Keratinocyte (primary cell): ENCODE results near the gene CAPZB. TPM values are rescaled to one million over a fixed set of nuclear protein-coding genes. Genes with fewer than 3 reads are reported as not detected.

ENCODE experiments used
- DNase-seq: peaks from one replicate; pipeline ENCODE4 v3.0.0-alpha.2; 2011; ENCODE audit warnings: low read depth, missing footprints, low spot score
- FAIRE-seq: peaks from 2 replicates; lab custom pipeline; 2011; peaks lifted over from hg19 to GRCh38; lab: Jason Lieb, UNC
- H2AFZ ChIP-seq: 2 replicates; pipeline ENCODE4 v1.6.0; 2012; ENCODE audit warnings: low read length, control low read depth, inconsistent platforms; ENCODE audit not compliant: control insufficient read depth
- H3K27ac ChIP-seq: 2 replicates; pipeline ENCODE4 v1.5.1; 2011; ENCODE audit warnings: low read length; ENCODE audit not compliant: control insufficient read depth, insufficient read depth
- H3K27me3 ChIP-seq: 3 replicates; pipeline ENCODE4 v1.6.0; 2011; ENCODE audit warnings: low read length; ENCODE audit not compliant: control insufficient read depth, insufficient read depth; ENCODE audit errors: extremely low read depth
- H3K36me3 ChIP-seq, 2 experiments: 2 replicates in 1 of 2; 3 replicates in 1 of 2; pipeline ENCODE4 v1.5.1; 2011; ENCODE audit warnings: low read length in 2 of 2, mild to moderate bottlenecking in 1 of 2; ENCODE audit not compliant: control insufficient read depth in 2 of 2, insufficient read depth in 2 of 2; ENCODE audit errors: extremely low read depth in 1 of 2
- H3K4me1 ChIP-seq: 3 replicates; pipeline ENCODE4 v1.5.1; 2011; ENCODE audit warnings: low read length; ENCODE audit not compliant: control insufficient read depth, insufficient read depth; ENCODE audit errors: extremely low read depth
- H3K4me2 ChIP-seq: 3 replicates; pipeline ENCODE4 v1.6.0; 2011; ENCODE audit warnings: low read depth, low read length; ENCODE audit not compliant: control insufficient read depth, insufficient read depth; ENCODE audit errors: extremely low read depth
- H3K4me3 ChIP-seq, 3 experiments: fragments of 200-600 bp in 1 of 3; sonication (generic) in 1 of 3; 2 replicates in 2 of 3; 3 replicates in 1 of 3; pipeline ENCODE4 v1.5.1; 2011 to 2016; ENCODE audit warnings: low read length in 3 of 3, mild to moderate bottlenecking in 3 of 3, control low read depth in 2 of 3, inconsistent platforms in 1 of 3, low read depth in 1 of 3, mixed read lengths in 1 of 3, mixed run types in 1 of 3, moderate library complexity in 1 of 3; ENCODE audit not compliant: control insufficient read depth in 2 of 3, insufficient read depth in 2 of 3; ENCODE audit errors: extremely low read depth in 1 of 3
- H3K79me2 ChIP-seq: 2 replicates; pipeline ENCODE4 v1.6.0; 2012; ENCODE audit warnings: low read length; ENCODE audit not compliant: control insufficient read depth, insufficient read depth
- H3K9ac ChIP-seq: 3 replicates; pipeline ENCODE4 v1.6.0; 2011; ENCODE audit warnings: low read length; ENCODE audit not compliant: control insufficient read depth, insufficient read depth; ENCODE audit errors: extremely low read depth
- H3K9me1 ChIP-seq: 3 replicates; pipeline ENCODE4 v1.6.0; 2011; ENCODE audit warnings: low read length; ENCODE audit not compliant: control insufficient read depth, insufficient read depth; ENCODE audit errors: extremely low read depth
- H3K9me3 ChIP-seq: 2 replicates; pipeline ENCODE4 v1.5.1; 2012; ENCODE audit warnings: low read depth, low read length; ENCODE audit not compliant: control insufficient read depth
- H4K20me1 ChIP-seq: 3 replicates; pipeline ENCODE4 v1.6.0; 2011; ENCODE audit warnings: low read length; ENCODE audit not compliant: control insufficient read depth, insufficient read depth; ENCODE audit errors: extremely low read depth
- EZH2 ChIP-seq: IDR thresholded peaks from one replicate; pipeline ENCODE4 v1.6.1; 2012; ENCODE audit warnings: inconsistent platforms, mild to moderate bottlenecking, low read length, moderate library complexity
- dilution Hi-C: fragments of 300-500 bp; cut with MboI; formaldehyde crosslinking; loops from one replicate; pipeline ENCODE4 v1.7.0; 2020; ENCODE audit warnings: low sequenced_read_pairs; ENCODE audit not compliant: extremely low pct_ligation_motif_present
- polyA plus RNA-seq, 5 experiments: library from polyadenylated mRNA; depleted of rRNA in 3 of 5; stranded (reverse) in 3 of 5; stranded (forward) in 1 of 5; unstranded in 1 of 5; fragments of >200 nt; gene quantifications; 1 replicate in 1 of 5; 2 replicates in 3 of 5; 3 replicates in 1 of 5; pipeline versions ENCODE4 v1.2.1 to v1.2.3, GENCODE V29; 2011 to 2012; ENCODE audit warnings: missing spikeins in 2 of 5, low read depth in 1 of 5, low replicate concordance in 1 of 5
- TF ChIP-seq, protein P1 (sequence below), 3 experiments: IDR thresholded peaks in 1 of 3; conservative IDR thresholded peaks in 1 of 3; optimal IDR thresholded peaks in 1 of 3; 2 replicates in 2 of 3; 3 replicates in 1 of 3; pipeline versions ENCODE3 to v1.5.1; 2011; ENCODE audit warnings: low read length in 3 of 3, mild to moderate bottlenecking in 3 of 3, moderate library complexity in 2 of 3, control low read depth in 1 of 3, inconsistent platforms in 1 of 3; ENCODE audit not compliant: insufficient read depth in 2 of 3; ENCODE audit errors: extremely low read depth in 1 of 3

The CAPZB gene
- polyA plus RNA-seq, 1 donor (not counting 4 experiments of a cell fraction or from before 2014, with no cell fraction given): 193 TPM

DNA sequence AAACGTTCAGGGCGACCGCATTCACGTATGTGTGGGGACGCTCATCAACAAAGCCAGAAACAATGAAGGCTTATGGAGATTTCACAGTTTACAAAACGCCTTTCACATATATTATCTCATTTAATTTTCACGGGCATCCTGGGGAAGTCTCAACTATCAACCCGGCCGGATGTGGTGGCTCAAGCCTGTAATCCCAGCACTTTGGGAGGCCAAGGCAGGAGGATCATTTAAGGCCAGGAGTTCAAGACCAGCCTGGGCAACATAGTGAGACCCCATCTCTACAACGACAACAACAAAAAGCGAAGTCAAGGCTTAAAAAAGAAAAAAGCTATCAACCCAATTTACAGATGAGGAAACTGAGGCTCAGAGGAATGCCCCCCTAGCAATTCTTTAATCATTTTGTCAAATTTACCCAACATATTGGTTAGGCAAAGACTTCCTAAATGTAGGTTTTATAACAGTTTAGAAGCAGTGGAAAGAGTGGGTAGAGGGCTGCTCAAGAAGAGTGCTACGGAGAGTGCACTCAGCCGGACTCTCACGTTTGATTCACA is 144.9 kb downstream of the CAPZB start:
- Histone ChIP-seq H2AFZ (no peak overlapping the region), H3K9me3 (no peaks in the 10 kb centered on the region), H3K9ac (no peak overlapping the region), H3K4me1 (peaks cover 2% of the 10 kb centered on the region), H3K4me2 (no peak overlapping the region), H3K79me2 (no peaks in the 10 kb centered on the region), H3K27me3 (no peaks in the 10 kb centered on the region), H3K4me3 (no peak overlapping the region), H3K9me1 (no peaks in the 10 kb centered on the region), H4K20me1 (peaks cover 4% of the 10 kb centered on the region), H3K27ac (no peak overlapping the region), H3K36me3 (peaks cover 30 to 35% of the 10 kb centered on the region in 2 experiments)
- TF ChIP-seq, protein P1, sequence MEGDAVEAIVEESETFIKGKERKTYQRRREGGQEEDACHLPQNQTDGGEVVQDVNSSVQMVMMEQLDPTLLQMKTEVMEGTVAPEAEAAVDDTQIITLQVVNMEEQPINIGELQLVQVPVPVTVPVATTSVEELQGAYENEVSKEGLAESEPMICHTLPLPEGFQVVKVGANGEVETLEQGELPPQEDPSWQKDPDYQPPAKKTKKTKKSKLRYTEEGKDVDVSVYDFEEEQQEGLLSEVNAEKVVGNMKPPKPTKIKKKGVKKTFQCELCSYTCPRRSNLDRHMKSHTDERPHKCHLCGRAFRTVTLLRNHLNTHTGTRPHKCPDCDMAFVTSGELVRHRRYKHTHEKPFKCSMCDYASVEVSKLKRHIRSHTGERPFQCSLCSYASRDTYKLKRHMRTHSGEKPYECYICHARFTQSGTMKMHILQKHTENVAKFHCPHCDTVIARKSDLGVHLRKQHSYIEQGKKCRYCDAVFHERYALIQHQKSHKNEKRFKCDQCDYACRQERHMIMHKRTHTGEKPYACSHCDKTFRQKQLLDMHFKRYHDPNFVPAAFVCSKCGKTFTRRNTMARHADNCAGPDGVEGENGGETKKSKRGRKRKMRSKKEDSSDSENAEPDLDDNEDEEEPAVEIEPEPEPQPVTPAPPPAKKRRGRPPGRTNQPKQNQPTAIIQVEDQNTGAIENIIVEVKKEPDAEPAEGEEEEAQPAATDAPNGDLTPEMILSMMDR (optimal IDR thresholded peaks at IDR 0.05 in 1 of 3, IDR thresholded peaks at IDR 0.05 in 1 of 3, conservative IDR thresholded peaks at IDR 0.05 in 1 of 3; ENCODE audit: extremely low read depth in 1 of 3, insufficient read depth in 2 of 3, low read length in 3 of 3): no peak
- TF ChIP-seq EZH2: no peak
- FAIRE-seq (no peak), DNase-seq (no peak)
- dilution Hi-C loops: no loop called here

DNA sequence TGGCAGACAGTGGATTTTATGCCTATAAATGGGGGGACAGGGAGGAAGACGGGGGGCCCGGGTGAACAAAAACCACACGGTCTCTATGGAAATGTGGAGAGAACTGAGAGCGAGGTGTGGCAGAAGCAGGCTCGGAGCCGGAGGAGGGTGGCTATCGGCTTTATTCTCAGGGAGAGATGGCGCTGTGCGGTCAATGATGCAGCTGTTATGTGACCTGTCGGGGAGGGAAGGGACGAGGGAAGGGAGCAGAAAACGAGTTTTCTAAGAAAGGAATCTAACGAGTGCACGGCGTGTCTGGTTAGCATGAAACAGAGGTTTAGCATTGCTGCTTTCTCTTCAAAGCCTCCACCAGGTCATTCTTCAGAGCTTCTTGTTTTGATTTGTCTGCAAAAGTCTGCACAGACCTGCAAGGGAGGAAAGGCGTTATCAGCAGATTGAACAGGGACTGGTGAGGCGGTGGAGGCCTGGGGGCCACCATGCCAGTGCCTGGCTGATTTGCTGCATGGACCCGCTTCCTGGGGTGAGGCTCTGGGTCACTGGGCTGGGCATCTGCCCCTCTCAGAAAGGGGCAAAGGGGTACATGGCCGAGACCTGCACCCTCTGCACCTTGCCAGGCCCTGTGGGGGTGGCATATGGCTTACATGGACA is 146.0 kb downstream of the CAPZB start:
- H4K20me1 ChIP-seq: peaks cover 4% of the 10 kb centered on the region
- H3K4me2 ChIP-seq: no peak overlapping the region
- dilution Hi-C loops: no loop called here
- H3K9ac ChIP-seq: no peak overlapping the region
- FAIRE-seq (no peak), DNase-seq (no peak)
- no peak overlapping the region for H3K4me3 ChIP-seq
- H2AFZ ChIP-seq: no peak overlapping the region
- no peak for TF ChIP-seq EZH2
- TF ChIP-seq, protein P1 (optimal IDR thresholded peaks at IDR 0.05 in 1 of 3, IDR thresholded peaks at IDR 0.05 in 1 of 3, conservative IDR thresholded peaks at IDR 0.05 in 1 of 3; ENCODE audit: extremely low read depth in 1 of 3, insufficient read depth in 2 of 3, low read length in 3 of 3): no peak
- peaks cover 2% of the 10 kb centered on the region for H3K4me1 ChIP-seq
- H3K9me3 ChIP-seq: no peaks in the 10 kb centered on the region
- H3K27me3 ChIP-seq: no peaks in the 10 kb centered on the region
- no peaks in the 10 kb centered on the region for H3K79me2 ChIP-seq
- no peak overlapping the region for H3K27ac ChIP-seq
- peaks cover 26 to 30% of the 10 kb centered on the region in 2 experiments for H3K36me3 ChIP-seq
- no peaks in the 10 kb centered on the region for H3K9me1 ChIP-seq
